PC-3 (cell line): Measurements from ENCODE around the gene DLG1. TPM values are rescaled to one million over a fixed set of nuclear protein-coding genes. Genes with fewer than 3 reads are reported as not detected.
A peak's percentile ranks its signal among the peaks of the same experiment; 100 is the strongest.

Experiments
- ATAC-seq: fragments of 200-7000 bp; cut with Tn5 transposase; 2 replicates; pipeline ENCODE4 v1.9.1; 2020; ENCODE audit warnings: mild to moderate bottlenecking, moderate library complexity
- BruUV-seq: library from RNA; stranded (reverse); fragments of 400-500 nt; replicated peaks from 2 replicates; lab custom pipeline; 2021; lab: Mats Ljungman, UMichigan
- CTCF ChIA-PET: fragments of 300-600 bp; sonication (Branson Sonifier 250); formaldehyde crosslinking; loops from one replicate; lab custom pipeline; 2022; ENCODE audit warnings: antibody characterized with exemption; lab: Charles Lee
- POLR2A ChIA-PET: fragments of 300-600 bp; sonication (Branson Sonifier 250); formaldehyde crosslinking; loops from one replicate; lab custom pipeline; 2022; ENCODE audit warnings: antibody characterized with exemption; ENCODE audit not compliant: unreplicated experiment; lab: Charles Lee
- DNase-seq: peaks from one replicate; pipeline ENCODE4 v3.0.0-alpha.2; 2015
- H2AFZ ChIP-seq: fragments of 300-600 bp; sonication (generic); 2 replicates; pipeline ENCODE4 v1.6.0; 2016; ENCODE audit warnings: antibody characterized with exemption, low read length
- H3F3A ChIP-seq: fragments of 300-600 bp; sonication (generic); one replicate; pipeline ENCODE4 v1.6.0; 2017; ENCODE audit warnings: antibody characterized with exemption, low read length, control low read depth, mild to moderate bottlenecking; ENCODE audit not compliant: unreplicated experiment
- H3K27ac ChIP-seq: fragments of 300-600 bp; sonication (generic); 2 replicates; pipeline ENCODE4 v1.5.1; 2016; ENCODE audit warnings: mild to moderate bottlenecking, low read length
- H3K27me3 ChIP-seq: fragments of 300-600 bp; sonication (generic); 2 replicates; pipeline ENCODE4 v1.6.1; 2016; ENCODE audit warnings: low read length, mixed read lengths
- H3K36me3 ChIP-seq: fragments of 300-600 bp; sonication (generic); 2 replicates; pipeline ENCODE4 v1.6.1; 2016; ENCODE audit warnings: low read depth, mixed run types, low read length, mixed read lengths
- H3K4me1 ChIP-seq: fragments of 300-600 bp; sonication (generic); 2 replicates; pipeline ENCODE4 v1.5.1; 2016; ENCODE audit warnings: low read length; ENCODE audit not compliant: insufficient read depth
- H3K4me2 ChIP-seq: fragments of 300-600 bp; sonication (generic); 2 replicates; pipeline ENCODE4 v1.6.0; 2016; ENCODE audit warnings: low read length
- H3K4me3 ChIP-seq: fragments of 300-600 bp; sonication (generic); 2 replicates; pipeline ENCODE4 v1.5.1; 2016; ENCODE audit warnings: mild to moderate bottlenecking, low read length, mixed read lengths
- H3K79me2 ChIP-seq: fragments of 300-600 bp; sonication (generic); 2 replicates; pipeline ENCODE4 v1.6.1; 2017; ENCODE audit warnings: low read length, mixed read lengths
- H3K9ac ChIP-seq: fragments of 300-600 bp; sonication (generic); 2 replicates; pipeline ENCODE4 v1.6.0; 2016; ENCODE audit warnings: mild to moderate bottlenecking, low read length
- H3K9me2 ChIP-seq: fragments of 300-600 bp; sonication (generic); replicated peaks from 2 replicates; pipeline ENCODE4 v1.6.1; 2016; ENCODE audit warnings: mixed run types, low read length, mixed read lengths
- H3K9me3 ChIP-seq: fragments of 300-600 bp; sonication (generic); 2 replicates; pipeline ENCODE4 v1.6.1; 2016; ENCODE audit warnings: low read length, mixed read lengths
- H4K20me1 ChIP-seq: fragments of 300-600 bp; sonication (generic); 2 replicates; pipeline ENCODE4 v1.6.1; 2016; ENCODE audit warnings: low read length, mixed read lengths
- EZH2 ChIP-seq: fragments of 300-600 bp; sonication (generic); IDR thresholded peaks from one replicate; pipeline ENCODE4 v1.6.1; 2017; ENCODE audit warnings: antibody characterized with exemption, mild to moderate bottlenecking, low read length; ENCODE audit not compliant: unreplicated experiment
- EZH2phosphoT487 ChIP-seq: fragments of 300-600 bp; sonication (generic); IDR thresholded peaks from 2 replicates; pipeline ENCODE4 v1.6.1; 2018; ENCODE audit warnings: mild to moderate bottlenecking, antibody characterized with exemption, low read length, borderline replicate concordance
- intact Hi-C: fragments of 100-400 bp; cut with micrococcal nuclease; formaldehyde crosslinking; loops from 2 replicates; pipeline ENCODE4 v1.9.0; 2023
- total RNA-seq: library from RNA; depleted of rRNA; stranded (reverse); fragments of >200 nt; gene quantifications from 2 replicates; pipeline ENCODE4 v1.2.3, GENCODE V29; 2014
- TF ChIP-seq, protein P1 (sequence below): fragments of 300-600 bp; sonication (generic); conservative IDR thresholded peaks from 2 replicates; pipeline ENCODE4 v1.5.1; 2017; ENCODE audit warnings: antibody characterized with exemption, low read depth, mild to moderate bottlenecking, low read length

DLG1 gene
- total RNA-seq, 1 experiment from 2014 or later = 60.8 TPM

DNA sequence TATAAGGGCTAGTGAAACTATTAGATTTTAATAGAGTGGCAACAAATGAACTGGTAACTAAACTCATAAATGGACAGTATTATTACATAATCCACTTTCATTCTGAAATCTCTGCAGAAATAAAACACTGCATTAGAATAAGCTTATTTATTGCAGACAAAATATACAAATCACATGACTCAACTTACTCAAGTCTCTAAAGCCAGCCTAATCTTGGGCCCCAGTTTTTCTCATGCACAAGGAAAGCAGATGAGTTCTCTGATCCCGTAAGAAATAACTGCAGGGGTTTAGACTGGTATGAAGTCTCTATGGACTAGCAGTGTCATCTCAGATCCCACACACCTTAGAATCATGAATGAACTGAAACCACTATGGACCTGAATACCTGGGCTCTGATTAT is 5.8 kb downstream of the DLG1 start:
- ATAC-seq (no peak), DNase-seq (no peak)
- Histone ChIP-seq H3K27ac (no peak overlapping the region), H2AFZ (no peak overlapping the region), H3K36me3 (peaks cover 57% of the 10 kb centered on the region), H3K9me2 (no peaks in the 10 kb centered on the region), H3K9me3 (no peaks in the 10 kb centered on the region), H3K4me1 (peaks cover 48% of the 10 kb centered on the region), H4K20me1 (0 out of 2 replicates have a peak, but pooled peaks cover 11% of the 10 kb centered on the region), H3K9ac (no peak overlapping the region), H3K4me3 (no peak overlapping the region), H3K79me2 (peaks cover 94% of the 10 kb centered on the region), H3F3A (no peaks in the 10 kb centered on the region), H3K27me3 (no peaks in the 10 kb centered on the region), H3K4me2 (peak overlapping the region; percentile 12; the same call in 1 of the 2 replicates)
- TF ChIP-seq EZH2phosphoT487 (no peak), EZH2 (no peak)
- intact Hi-C loops = no loop called here
- ChIA-PET CTCF (interaction anchor here (0.7 kb wide), 1 partner anchor 21 kb away, joined by 3 read pairs; no protein-coding TSS in a partner anchor), POLR2A (no interaction called here)
- no TSS peak for BruUV-seq

DNA sequence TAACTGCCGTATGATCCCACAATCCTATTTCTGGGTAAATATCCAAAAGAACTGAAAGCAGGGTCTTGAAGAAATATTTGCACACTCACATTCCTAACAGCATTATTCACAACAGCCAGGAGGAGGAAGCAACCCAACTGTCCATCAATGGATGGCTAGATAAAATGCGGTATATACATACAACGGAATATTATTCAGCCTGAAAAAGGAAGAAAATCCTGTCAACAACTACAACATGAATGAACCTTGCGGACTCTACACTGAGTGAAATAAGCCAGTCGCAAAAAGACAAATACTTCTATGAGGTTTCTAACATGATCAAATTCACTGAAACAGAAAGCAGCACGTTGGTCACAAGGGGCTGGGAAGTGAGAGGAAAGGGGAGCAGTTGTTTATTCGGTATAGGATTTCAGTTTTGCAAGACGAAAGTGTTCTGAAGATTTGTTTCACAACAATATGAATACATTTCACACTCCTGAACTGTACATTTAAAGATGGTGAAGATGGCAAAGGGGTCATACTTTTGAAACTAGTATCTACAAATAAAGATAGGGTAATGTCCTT is 6.2 kb downstream of the DLG1 start:
- Histone ChIP-seq H3K9me3 (no peaks in the 10 kb centered on the region), H3K4me1 (peaks cover 48% of the 10 kb centered on the region), H3K79me2 (peaks cover 94% of the 10 kb centered on the region), H3K9ac (no peak overlapping the region), H3F3A (no peaks in the 10 kb centered on the region), H3K4me2 (no peak overlapping the region), H2AFZ (no peak overlapping the region), H3K4me3 (no peak overlapping the region), H3K27ac (no peak overlapping the region), H3K9me2 (no peaks in the 10 kb centered on the region), H3K36me3 (peaks cover 58% of the 10 kb centered on the region), H3K27me3 (no peaks in the 10 kb centered on the region), H4K20me1 (0 out of 2 replicates have a peak, but pooled peaks cover 11% of the 10 kb centered on the region)
- no peak for ATAC-seq
- no peak for DNase-seq
- TF ChIP-seq, protein P1, sequence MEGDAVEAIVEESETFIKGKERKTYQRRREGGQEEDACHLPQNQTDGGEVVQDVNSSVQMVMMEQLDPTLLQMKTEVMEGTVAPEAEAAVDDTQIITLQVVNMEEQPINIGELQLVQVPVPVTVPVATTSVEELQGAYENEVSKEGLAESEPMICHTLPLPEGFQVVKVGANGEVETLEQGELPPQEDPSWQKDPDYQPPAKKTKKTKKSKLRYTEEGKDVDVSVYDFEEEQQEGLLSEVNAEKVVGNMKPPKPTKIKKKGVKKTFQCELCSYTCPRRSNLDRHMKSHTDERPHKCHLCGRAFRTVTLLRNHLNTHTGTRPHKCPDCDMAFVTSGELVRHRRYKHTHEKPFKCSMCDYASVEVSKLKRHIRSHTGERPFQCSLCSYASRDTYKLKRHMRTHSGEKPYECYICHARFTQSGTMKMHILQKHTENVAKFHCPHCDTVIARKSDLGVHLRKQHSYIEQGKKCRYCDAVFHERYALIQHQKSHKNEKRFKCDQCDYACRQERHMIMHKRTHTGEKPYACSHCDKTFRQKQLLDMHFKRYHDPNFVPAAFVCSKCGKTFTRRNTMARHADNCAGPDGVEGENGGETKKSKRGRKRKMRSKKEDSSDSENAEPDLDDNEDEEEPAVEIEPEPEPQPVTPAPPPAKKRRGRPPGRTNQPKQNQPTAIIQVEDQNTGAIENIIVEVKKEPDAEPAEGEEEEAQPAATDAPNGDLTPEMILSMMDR = no peak
- no peak for TF ChIP-seq EZH2phosphoT487
- no peak for TF ChIP-seq EZH2
- ChIA-PET POLR2A (no interaction called here), CTCF (interaction anchor here (0.7 kb wide), 1 partner anchor 22 kb away, joined by 3 read pairs; no protein-coding TSS in a partner anchor)
- intact Hi-C loops = no loop called here
- no TSS peak for BruUV-seq

DNA sequence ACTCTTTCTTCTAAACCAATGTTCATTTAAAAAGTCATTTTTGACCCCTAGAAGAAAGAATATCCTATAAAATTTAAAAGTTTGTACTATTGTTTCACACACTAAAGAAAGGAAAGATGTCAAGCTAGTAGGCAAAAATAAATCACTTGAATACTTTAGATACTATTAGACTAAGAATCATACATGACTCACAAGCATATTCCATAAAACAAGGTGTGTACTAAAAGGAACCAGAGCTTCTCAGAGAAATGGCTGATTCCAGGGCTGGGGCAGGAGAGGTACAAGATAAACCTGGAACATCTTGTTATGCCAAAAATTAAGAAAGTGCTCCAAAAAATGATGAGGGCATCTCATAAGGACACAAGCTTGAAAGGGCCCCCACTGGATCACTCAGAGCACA is 8.7 kb downstream of the DLG1 start:
- Histone ChIP-seq H3K4me2 (peak overlapping the region; percentile 6), H3K9me2 (no peaks in the 10 kb centered on the region), H3K36me3 (peaks cover 61% of the 10 kb centered on the region), H2AFZ (no peak overlapping the region), H3K4me1 (peaks cover 36% of the 10 kb centered on the region), H3K27me3 (no peaks in the 10 kb centered on the region), H3K4me3 (no peak overlapping the region), H3K9ac (no peak overlapping the region), H4K20me1 (0 out of 2 replicates have a peak, but pooled peaks cover 3% of the 10 kb centered on the region), H3K9me3 (no peaks in the 10 kb centered on the region), H3K27ac (peak overlapping the region; percentile 28), H3F3A (no peaks in the 10 kb centered on the region), H3K79me2 (peaks cover 94% of the 10 kb centered on the region)
- no peak for TF ChIP-seq EZH2phosphoT487
- TF ChIP-seq EZH2 = no peak
- TF ChIP-seq, protein P1 = no peak
- ChIA-PET CTCF (no interaction called here), POLR2A (interaction anchor here (0.5 kb wide), 1 partner anchor 9 kb away, joined by 3 read pairs; no protein-coding TSS in a partner anchor)
- ATAC-seq = peak; percentile 79
- BruUV-seq = no TSS peak
- intact Hi-C loops = loop anchor here (2.0 kb wide), 1 partner anchor 33 kb away; no protein-coding TSS in a partner anchor
- DNase-seq = peak; percentile 52
